SK-N-MC (cell line): ENCODE measurements around the gene CSTPP1.

ENCODE experiments used
- DNase-seq: peaks from one replicate; pipeline ENCODE4 v3.0.0-alpha.2; 2011; ENCODE audit warnings: low read depth, low spot score
- H3K27ac ChIP-seq: fragments of 200-600 bp; sonication (generic); 2 replicates; pipeline ENCODE4 v1.5.1; 2016; ENCODE audit warnings: mixed run types
- H3K36me3 ChIP-seq: fragments of 200-600 bp; sonication (generic); 2 replicates; pipeline ENCODE4 v1.6.1; 2017; ENCODE audit warnings: antibody characterized with exemption, low read length, mixed read lengths; ENCODE audit not compliant: insufficient read depth
- H3K4me3 ChIP-seq: fragments of 200-600 bp; sonication (generic); 2 replicates; pipeline ENCODE4 v1.5.1; 2016
- H3K9ac ChIP-seq: fragments of 200-600 bp; sonication (generic); 2 replicates; pipeline ENCODE4 v1.8.0; 2017; ENCODE audit warnings: mixed run types, mixed read lengths; ENCODE audit not compliant: insufficient read length
- H3K9me3 ChIP-seq: fragments of 200-600 bp; sonication (generic); 2 replicates; pipeline ENCODE4 v1.6.1; 2017; ENCODE audit warnings: low read depth, mild to moderate bottlenecking, antibody characterized with exemption, low read length, moderate library complexity, mixed read lengths
- EZH2 ChIP-seq: fragments of 200-600 bp; sonication (generic); IDR thresholded peaks from one replicate; pipeline ENCODE4 v1.6.1; 2017; ENCODE audit warnings: antibody characterized with exemption
- FOXP2 ChIP-seq: optimal IDR thresholded peaks from 2 replicates; pipeline ENCODE3; 2011; ENCODE audit warnings: mild to moderate bottlenecking, moderate library complexity; ENCODE audit not compliant: insufficient read depth; ENCODE audit errors: extremely low read length, control extremely low read depth
- POLR2AphosphoS5 ChIP-seq: IDR thresholded peaks from 2 replicates; pipeline ENCODE4 v1.6.1; 2012; ENCODE audit warnings: mild to moderate bottlenecking, low read depth, low read length, borderline replicate concordance

The CSTPP1 gene

GRCh38 chr11:47136327-47136726, 199.8 kb downstream of the CSTPP1 start:
- Histone ChIP-seq H3K9ac (no peak overlapping the region), H3K27ac (no peak overlapping the region), H3K9me3 (no peaks in the 10 kb centered on the region), H3K36me3 (peaks cover 4% of the 10 kb centered on the region; the same call in 1 of the 2 replicates), H3K4me3 (no peak overlapping the region)
- TF ChIP-seq FOXP2 (no peak), POLR2AphosphoS5 (no peak), EZH2 (no peak)
- DNase-seq: no peak

- TF ChIP-seq FOXP2 (no peak), EZH2 (no peak), POLR2AphosphoS5 (no peak)
- Histone ChIP-seq H3K36me3 (peaks cover 4% of the 10 kb centered on the region; the same call in 1 of the 2 replicates), H3K9me3 (no peaks in the 10 kb centered on the region), H3K4me3 (no peak overlapping the region), H3K9ac (no peak overlapping the region), H3K27ac (no peak overlapping the region)
- DNase-seq: no peak
Measured at GRCh38 chr11:47136921-47137320, 200.4 kb downstream of the CSTPP1 start.

GRCh38 chr11:47137476-47137875, 200.9 kb downstream of the CSTPP1 start:
- no peak for TF ChIP-seq POLR2AphosphoS5
- TF ChIP-seq FOXP2: no peak
- no peak for TF ChIP-seq EZH2
- Histone ChIP-seq H3K36me3 (peaks cover 4% of the 10 kb centered on the region; the same call in 1 of the 2 replicates), H3K27ac (no peak overlapping the region), H3K4me3 (no peak overlapping the region), H3K9me3 (no peaks in the 10 kb centered on the region), H3K9ac (no peak overlapping the region)
- DNase-seq: no peak

- Histone ChIP-seq H3K36me3 (peaks cover 4% of the 10 kb centered on the region; the same call in 1 of the 2 replicates), H3K9me3 (no peaks in the 10 kb centered on the region), H3K27ac (no peak overlapping the region), H3K9ac (no peak overlapping the region), H3K4me3 (no peak overlapping the region)
- DNase-seq: no peak
- TF ChIP-seq EZH2 (no peak), POLR2AphosphoS5 (no peak), FOXP2 (no peak)
Measured at GRCh38 chr11:47139878-47140277, 203.3 kb downstream of the CSTPP1 start.

GRCh38 chr11:47143322-47143721, 206.8 kb downstream of the CSTPP1 start:
- DNase-seq: no peak
- Histone ChIP-seq H3K36me3 (peaks cover 1% of the 10 kb centered on the region; the same call in 1 of the 2 replicates), H3K9me3 (no peaks in the 10 kb centered on the region), H3K4me3 (no peak overlapping the region), H3K27ac (no peak overlapping the region), H3K9ac (no peak overlapping the region)
- TF ChIP-seq POLR2AphosphoS5: no peak

- no peak overlapping the region for H3K4me3 ChIP-seq
- H3K36me3 ChIP-seq: no peaks in the 10 kb centered on the region
- no peak for TF ChIP-seq EZH2
- TF ChIP-seq POLR2AphosphoS5: no peak
- no peak for TF ChIP-seq FOXP2
- H3K9me3 ChIP-seq: no peaks in the 10 kb centered on the region
- no peak overlapping the region for H3K9ac ChIP-seq
- no peak overlapping the region for H3K27ac ChIP-seq
- no peak for DNase-seq
Measured at GRCh38 chr11:47144541-47144940, 208.0 kb downstream of the CSTPP1 start.

- Histone ChIP-seq H3K9ac (no peak overlapping the region), H3K36me3 (no peaks in the 10 kb centered on the region), H3K9me3 (no peaks in the 10 kb centered on the region), H3K4me3 (no peak overlapping the region), H3K27ac (no peak overlapping the region)
- DNase-seq: no peak
- TF ChIP-seq FOXP2: no peak
- no peak for TF ChIP-seq POLR2AphosphoS5
- no peak for TF ChIP-seq EZH2
Measured at GRCh38 chr11:47147250-47147649, 210.7 kb downstream of the CSTPP1 start.

GRCh38 chr11:47147681-47148080, 211.1 kb downstream of the CSTPP1 start:
- TF ChIP-seq POLR2AphosphoS5: no peak
- TF ChIP-seq EZH2: no peak
- no peak for TF ChIP-seq FOXP2
- no peaks in the 10 kb centered on the region for H3K36me3 ChIP-seq
- no peak overlapping the region for H3K9ac ChIP-seq
- no peaks in the 10 kb centered on the region for H3K9me3 ChIP-seq
- no peak overlapping the region for H3K4me3 ChIP-seq
- H3K27ac ChIP-seq: no peak overlapping the region
- DNase-seq: no peak

- Histone ChIP-seq H3K9me3 (no peaks in the 10 kb centered on the region), H3K27ac (no peak overlapping the region), H3K36me3 (no peaks in the 10 kb centered on the region), H3K9ac (no peak overlapping the region), H3K4me3 (no peak overlapping the region)
- DNase-seq: no peak
- no peak for TF ChIP-seq FOXP2
- TF ChIP-seq EZH2: no peak
- no peak for TF ChIP-seq POLR2AphosphoS5
Measured at GRCh38 chr11:47148270-47148669, 211.7 kb downstream of the CSTPP1 start.
